Gastrocnemius medialis (tissue), 4 donors: Measurements from ENCODE around the gene LTB4R2.

Experiments used
- CTCF ChIP-seq, 5 experiments: fragments of 450-650 bp in 3 of 5; fragments of 200-600 bp in 2 of 5; sonication (generic) in 2 of 5; IDR thresholded peaks in 4 of 5; conservative IDR thresholded peaks in 1 of 5; 1 replicate in 4 of 5; 2 replicates in 1 of 5; pipeline ENCODE4 v1.5.1; 2016 to 2019; ENCODE audit warnings: antibody characterized with exemption in 5 of 5, mild to moderate bottlenecking in 3 of 5, moderate library complexity in 3 of 5
- POLR2A ChIP-seq, 2 donors: fragments of 450-650 bp; IDR thresholded peaks; one replicate each; pipeline ENCODE4 v1.6.1; 2017; ENCODE audit warnings: antibody characterized with exemption in 2 of 2, mild to moderate bottlenecking in 2 of 2, moderate library complexity in 2 of 2

- no peak for TF ChIP-seq CTCF (IDR thresholded peaks at IDR 0.05 in 4 of 5, conservative IDR thresholded peaks at IDR 0.05 in 1 of 5)
- TF ChIP-seq POLR2A (IDR thresholded peaks at IDR 0.05) = no peak
These were observed 7.4 kb downstream of the LTB4R2 start for GRCh38 chr14:24317141-24317928.
